ENCODE measurements around the gene ONECUT3. TPM values are rescaled to one million over a fixed set of nuclear protein-coding genes. Genes with fewer than 3 reads are reported as not detected.

The ONECUT3 gene
- polyA plus RNA-seq, 10 donors = 0.03 TPM; not detected in 7

GRCh38 chr19:1739960-1740629, 13.2 kb upstream of the ONECUT3 start:
- DNase-seq = no peak

- DNase-seq = no peak
Measured at GRCh38 chr19:1742989-1743696, 10.2 kb upstream of the ONECUT3 start.

GRCh38 chr19:1744133-1744665, 9.1 kb upstream of the ONECUT3 start:
- no peak for DNase-seq

GRCh38 chr19:1744822-1745563, 8.3 kb upstream of the ONECUT3 start:
- DNase-seq = no peak

GRCh38 chr19:1745589-1746031, 7.7 kb upstream of the ONECUT3 start:
- no peak for DNase-seq

- DNase-seq = no peak
Measured at GRCh38 chr19:1746401-1747284, 6.7 kb upstream of the ONECUT3 start.

GRCh38 chr19:1747285-1748114, 5.8 kb upstream of the ONECUT3 start:
- DNase-seq = peak in 1 of 3 donors; percentile 83

GRCh38 chr19:1748115-1748872, 5.0 kb upstream of the ONECUT3 start:
- no peak for DNase-seq

- no peak for DNase-seq
Measured at GRCh38 chr19:1748873-1749341, 4.4 kb upstream of the ONECUT3 start.

GRCh38 chr19:1749373-1750342, 3.6 kb upstream of the ONECUT3 start:
- DNase-seq = no peak

GRCh38 chr19:1750343-1751021, 2.8 kb upstream of the ONECUT3 start:
- DNase-seq = no peak

GRCh38 chr19:1751367-1752008, 1.8 kb upstream of the ONECUT3 start:
- DNase-seq = no peak

- no peak for DNase-seq
Measured at GRCh38 chr19:1752009-1752756, 1.1 kb upstream of the ONECUT3 start.

- no peak for DNase-seq
Measured at GRCh38 chr19:1754018-1754635, 821 bp downstream of the ONECUT3 start.

GRCh38 chr19:1754636-1755466, 1.5 kb downstream of the ONECUT3 start:
- DNase-seq = no peak
